ENCODE results near the gene CSF2RB. TPM values are rescaled to one million over a fixed set of nuclear protein-coding genes. Genes with fewer than 3 reads are reported as not detected.

Gene CSF2RB
- total RNA-seq, 2 experiments from 2014 or later, result 0.14 TPM; not detected in 1

GRCh38 chr22:36911887-36912661 lies 1.4 kb upstream of the CSF2RB start:
- no peaks in the 10 kb centered on the region for H3K9me3 Mint-ChIP-seq
- H3K4me3 Mint-ChIP-seq, result no peak overlapping the region
- intact Hi-C loops (cut with micrococcal nuclease), result no loop called here
- CTCF ChIA-PET, result no interaction called here
- no peak for DNase-seq
- H3K36me3 Mint-ChIP-seq (ENCODE audit: low read depth), result no peaks in the 10 kb centered on the region
- H3K4me1 Mint-ChIP-seq (ENCODE audit: low read depth), result no peaks in the 10 kb centered on the region
- H3K27ac Mint-ChIP-seq, result no peak overlapping the region
- peaks cover 15% of the 10 kb centered on the region for H3K27me3 Mint-ChIP-seq (ENCODE audit: low read depth)

GRCh38 chr22:36912694-36913426 lies 568 bp upstream of the CSF2RB start:
- peaks cover 16% of the 10 kb centered on the region for H3K27me3 Mint-ChIP-seq (ENCODE audit: low read depth)
- CTCF ChIA-PET, result interaction anchor here (0.9 kb wide), 1 partner anchor 65 kb away, joined by 3 read pairs; no protein-coding TSS in a partner anchor
- H3K27ac Mint-ChIP-seq, result no peak overlapping the region
- intact Hi-C loops (cut with micrococcal nuclease), result no loop called here
- DNase-seq, result no peak
- no peaks in the 10 kb centered on the region for H3K9me3 Mint-ChIP-seq
- H3K4me3 Mint-ChIP-seq, result no peak overlapping the region
- H3K4me1 Mint-ChIP-seq (ENCODE audit: low read depth), result no peaks in the 10 kb centered on the region
- no peaks in the 10 kb centered on the region for H3K36me3 Mint-ChIP-seq (ENCODE audit: low read depth)

DNA sequence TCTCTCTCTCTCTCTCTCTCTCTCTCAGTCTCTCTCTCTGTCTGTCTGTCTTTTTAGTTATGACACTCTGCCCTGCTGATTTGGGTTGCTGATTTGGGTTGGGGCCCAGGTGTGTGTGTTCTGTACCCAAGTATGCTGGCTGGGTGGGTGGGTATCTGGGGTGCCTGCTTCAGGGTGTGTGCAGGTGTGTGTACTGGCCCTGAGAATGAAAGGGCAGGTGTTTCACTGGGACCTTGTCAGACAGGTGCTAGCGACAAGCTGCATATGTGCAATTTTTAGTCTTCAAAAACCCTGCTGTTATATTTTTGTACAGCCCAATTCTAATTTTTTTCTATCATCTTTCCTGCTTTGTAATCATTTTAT lies 943 bp downstream of the CSF2RB start:
- CTCF ChIA-PET, result no interaction called here
- Mint-ChIP-seq H3K27me3 (ENCODE audit: low read depth) (peaks cover 16% of the 10 kb centered on the region), H3K4me3 (no peak overlapping the region), H3K9me3 (peaks cover 1% of the 10 kb centered on the region), H3K36me3 (ENCODE audit: low read depth) (no peaks in the 10 kb centered on the region), H3K4me1 (ENCODE audit: low read depth) (no peaks in the 10 kb centered on the region), H3K27ac (no peak overlapping the region)
- DNase-seq, result no peak
- intact Hi-C loops (cut with micrococcal nuclease), result no loop called here

DNA sequence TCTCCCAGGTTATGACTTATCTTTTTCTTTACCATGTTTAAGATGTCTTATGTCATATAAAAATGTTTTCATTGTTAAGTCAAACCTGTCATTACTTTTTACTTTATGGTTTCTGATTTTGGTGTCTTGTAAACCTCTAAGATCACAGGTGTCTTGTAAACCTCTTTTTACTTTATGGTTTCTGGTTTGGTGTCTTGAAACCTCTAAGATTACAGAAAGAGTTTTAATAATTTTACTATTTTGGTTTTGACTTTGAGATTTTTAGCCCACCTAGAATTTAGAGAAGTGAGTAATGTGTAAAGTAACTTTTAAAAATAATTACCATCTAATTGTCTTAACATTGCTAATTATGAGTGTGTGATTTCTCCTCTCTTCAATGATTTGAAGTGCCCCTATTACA lies 2.6 kb downstream of the CSF2RB start:
- Mint-ChIP-seq H3K4me3 (no peak overlapping the region), H3K9me3 (peaks cover 1% of the 10 kb centered on the region), H3K27ac (no peak overlapping the region), H3K27me3 (ENCODE audit: low read depth) (peaks cover 16% of the 10 kb centered on the region), H3K36me3 (ENCODE audit: low read depth) (no peaks in the 10 kb centered on the region), H3K4me1 (ENCODE audit: low read depth) (no peaks in the 10 kb centered on the region)
- intact Hi-C loops (cut with micrococcal nuclease), result no loop called here
- DNase-seq, result no peak
- CTCF ChIA-PET, result no interaction called here

DNA sequence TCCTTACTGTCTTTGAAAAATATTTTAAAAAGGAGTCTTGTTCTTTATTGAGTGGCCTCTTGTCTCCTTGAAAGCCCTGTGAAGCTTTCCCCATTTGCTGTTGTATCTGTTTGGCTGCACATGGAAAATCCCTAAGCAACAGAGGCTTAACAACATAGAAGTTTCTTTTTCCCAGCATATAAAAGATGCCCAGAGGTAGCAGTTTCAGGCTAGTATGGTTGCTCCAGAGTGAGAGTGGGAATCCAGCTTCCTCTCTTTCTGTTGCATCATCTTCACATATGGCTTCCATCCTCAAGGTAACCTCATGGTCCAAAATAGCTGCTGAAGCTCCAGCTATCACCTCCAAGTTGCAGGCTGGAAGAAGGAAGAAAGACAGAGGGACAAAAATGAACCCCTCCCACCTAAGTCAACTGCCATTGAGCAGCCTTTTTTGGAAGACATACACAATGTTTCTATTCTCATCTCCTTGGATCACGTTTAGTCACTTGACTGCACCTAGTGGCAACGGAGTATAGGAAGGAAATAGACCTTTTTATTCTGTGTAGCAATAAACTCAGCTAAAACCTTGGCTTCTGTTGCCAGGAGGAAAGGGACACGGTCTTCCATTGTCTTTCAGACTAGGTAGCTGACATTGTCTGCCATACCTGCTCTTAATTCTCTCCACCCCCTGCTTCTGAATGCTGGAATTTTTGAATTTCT lies 5.3 kb downstream of the CSF2RB start:
- CTCF ChIA-PET, result no interaction called here
- peaks cover 4% of the 10 kb centered on the region for H3K4me1 Mint-ChIP-seq (ENCODE audit: low read depth)
- intact Hi-C loops (cut with micrococcal nuclease), result no loop called here
- no peak for DNase-seq
- no peak overlapping the region for H3K4me3 Mint-ChIP-seq
- H3K27ac Mint-ChIP-seq, result no peak overlapping the region
- H3K27me3 Mint-ChIP-seq (ENCODE audit: low read depth), result peaks cover 8% of the 10 kb centered on the region
- no peaks in the 10 kb centered on the region for H3K36me3 Mint-ChIP-seq (ENCODE audit: low read depth)
- peaks cover 1% of the 10 kb centered on the region for H3K9me3 Mint-ChIP-seq

DNA sequence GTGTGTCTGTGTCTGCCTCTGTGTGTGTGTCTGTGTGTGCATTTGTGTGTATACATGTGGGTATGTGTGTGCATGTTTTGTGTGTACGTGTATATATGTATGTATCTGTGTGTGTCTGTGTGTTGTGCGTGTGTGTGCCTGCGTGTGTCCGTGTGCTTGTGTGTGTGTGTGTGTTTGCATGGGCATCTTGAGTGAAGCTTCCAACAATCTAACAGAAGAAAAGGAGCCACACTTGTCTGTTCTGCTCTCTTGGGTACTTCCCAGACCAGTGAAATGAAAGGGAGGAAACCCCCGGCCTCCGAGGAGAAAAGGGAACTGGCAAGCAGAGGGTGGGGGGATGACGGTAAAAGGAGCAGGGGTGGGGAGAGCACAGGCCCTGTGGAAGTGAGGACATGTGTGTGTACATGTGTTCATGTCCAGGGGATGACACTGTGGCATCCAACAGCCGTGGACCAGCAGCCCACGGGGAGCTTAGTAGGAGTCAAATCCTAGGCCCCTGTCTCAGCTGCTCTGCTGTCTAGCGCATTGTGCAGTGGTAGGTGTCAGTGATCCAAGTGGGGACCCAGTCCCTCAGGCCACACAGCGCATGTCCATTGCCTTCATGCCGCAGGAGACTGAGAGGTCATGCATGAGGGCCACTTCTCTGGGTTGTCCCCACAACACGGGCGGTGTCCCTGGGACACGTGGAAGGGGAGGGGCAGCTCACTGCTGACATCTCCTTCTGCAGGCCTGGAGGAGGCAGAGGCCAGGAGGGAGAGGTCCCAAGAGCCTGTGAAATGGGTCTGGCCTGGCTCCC lies 8.1 kb downstream of the CSF2RB start:
- peaks cover 19% of the 10 kb centered on the region for H3K27me3 Mint-ChIP-seq (ENCODE audit: low read depth)
- DNase-seq, result peak; percentile 63
- H3K9me3 Mint-ChIP-seq, result peaks cover 1% of the 10 kb centered on the region
- CTCF ChIA-PET, result interaction anchor here (0.5 kb wide), 1 partner anchor 614 kb away, joined by 3 read pairs; no protein-coding TSS in a partner anchor
- no peak overlapping the region for H3K4me3 Mint-ChIP-seq
- H3K36me3 Mint-ChIP-seq (ENCODE audit: low read depth), result no peaks in the 10 kb centered on the region
- peaks cover 4% of the 10 kb centered on the region for H3K4me1 Mint-ChIP-seq (ENCODE audit: low read depth)
- intact Hi-C loops (cut with micrococcal nuclease), result no loop called here
- no peak overlapping the region for H3K27ac Mint-ChIP-seq

DNA sequence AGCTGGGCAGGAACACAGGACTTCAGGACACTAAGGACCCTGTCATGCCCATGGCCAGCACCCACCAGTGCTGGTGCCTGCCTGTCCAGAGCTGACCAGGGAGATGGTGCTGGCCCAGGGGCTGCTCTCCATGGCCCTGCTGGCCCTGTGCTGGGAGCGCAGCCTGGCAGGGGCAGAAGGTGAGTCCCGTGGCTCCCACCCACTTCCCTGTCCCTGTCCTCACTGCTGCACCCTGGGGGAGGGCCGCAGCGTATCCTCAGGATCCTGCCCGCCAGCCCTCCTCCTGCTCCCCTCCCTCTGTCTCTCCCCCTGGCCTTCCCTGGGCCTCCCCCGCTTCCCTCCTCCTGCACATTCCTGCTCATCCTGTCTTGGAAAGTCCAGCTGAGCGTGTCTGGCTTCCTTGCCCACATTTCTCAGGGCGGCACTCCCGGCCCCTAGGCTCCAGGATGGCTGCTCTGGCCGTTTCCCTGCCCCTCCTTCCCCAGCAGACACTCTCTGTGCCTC lies 8.7 kb downstream of the CSF2RB start:
- Mint-ChIP-seq H3K4me3 (no peak overlapping the region), H3K27me3 (ENCODE audit: low read depth) (peaks cover 18% of the 10 kb centered on the region), H3K27ac (no peak overlapping the region), H3K9me3 (peaks cover 1% of the 10 kb centered on the region), H3K4me1 (ENCODE audit: low read depth) (peaks cover 4% of the 10 kb centered on the region), H3K36me3 (ENCODE audit: low read depth) (no peaks in the 10 kb centered on the region)
- DNase-seq, result no peak
- intact Hi-C loops (cut with micrococcal nuclease), result no loop called here
- CTCF ChIA-PET, result no interaction called here

DNA sequence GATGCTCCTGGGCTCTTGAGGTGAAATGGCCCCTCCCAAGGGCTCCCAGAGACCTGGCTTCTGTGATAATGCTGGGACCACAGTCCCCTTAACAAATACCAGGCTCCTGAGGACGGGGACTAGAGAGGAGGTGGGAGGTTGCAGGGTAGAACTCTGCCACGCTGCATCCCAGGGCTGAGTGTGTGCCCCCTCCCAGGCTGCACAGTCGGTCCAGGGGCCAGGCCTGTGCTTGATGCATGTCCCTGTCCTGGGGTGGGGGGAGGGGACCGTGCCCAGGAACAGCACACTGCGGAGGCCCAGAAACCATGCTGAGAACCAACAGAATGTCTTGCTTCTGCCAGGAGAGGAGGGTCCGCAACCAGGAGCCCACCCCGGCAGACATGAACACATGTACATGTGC lies 9.3 kb downstream of the CSF2RB start:
- H3K4me1 Mint-ChIP-seq (ENCODE audit: low read depth), result peaks cover 4% of the 10 kb centered on the region
- H3K27ac Mint-ChIP-seq, result no peak overlapping the region
- no peak for DNase-seq
- intact Hi-C loops (cut with micrococcal nuclease), result no loop called here
- H3K9me3 Mint-ChIP-seq, result peaks cover 1% of the 10 kb centered on the region
- H3K27me3 Mint-ChIP-seq (ENCODE audit: low read depth), result peaks cover 15% of the 10 kb centered on the region
- H3K4me3 Mint-ChIP-seq, result no peak overlapping the region
- no peaks in the 10 kb centered on the region for H3K36me3 Mint-ChIP-seq (ENCODE audit: low read depth)
- CTCF ChIA-PET, result no interaction called here

DNA sequence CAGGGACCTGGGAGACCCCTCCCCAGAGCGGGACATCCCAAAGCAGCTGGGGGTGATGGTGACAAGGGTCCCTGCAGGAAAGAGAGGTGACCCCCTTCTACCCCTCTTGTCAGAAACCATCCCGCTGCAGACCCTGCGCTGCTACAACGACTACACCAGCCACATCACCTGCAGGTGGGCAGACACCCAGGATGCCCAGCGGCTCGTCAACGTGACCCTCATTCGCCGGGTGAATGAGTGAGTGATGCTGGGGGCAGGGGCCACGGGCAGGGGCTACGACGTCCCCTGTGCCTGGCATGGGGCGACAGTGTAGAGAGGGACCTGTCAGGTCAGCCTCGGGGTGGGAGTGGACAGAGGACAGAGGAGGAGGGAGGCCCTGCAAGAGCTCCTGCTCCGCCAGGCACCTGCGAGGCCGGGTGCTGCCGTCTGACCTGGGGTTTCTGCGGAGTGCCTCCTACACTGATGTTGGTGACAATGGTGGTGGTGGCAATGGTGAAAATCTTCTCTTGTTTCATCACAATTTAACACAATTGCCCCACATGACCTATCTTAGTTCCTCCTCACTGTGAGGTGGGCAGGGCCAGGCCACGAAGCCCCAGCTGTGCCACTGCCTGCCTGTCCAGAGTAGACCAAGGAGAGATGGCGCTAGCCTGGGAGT lies 9.8 kb downstream of the CSF2RB start:
- H3K4me3 Mint-ChIP-seq, result no peak overlapping the region
- peaks cover 4% of the 10 kb centered on the region for H3K4me1 Mint-ChIP-seq (ENCODE audit: low read depth)
- H3K9me3 Mint-ChIP-seq, result peaks cover 1% of the 10 kb centered on the region
- DNase-seq, result no peak
- no peaks in the 10 kb centered on the region for H3K36me3 Mint-ChIP-seq (ENCODE audit: low read depth)
- no peak overlapping the region for H3K27ac Mint-ChIP-seq
- intact Hi-C loops (cut with micrococcal nuclease), result no loop called here
- peaks cover 15% of the 10 kb centered on the region for H3K27me3 Mint-ChIP-seq (ENCODE audit: low read depth)
- CTCF ChIA-PET, result no interaction called here

DNA sequence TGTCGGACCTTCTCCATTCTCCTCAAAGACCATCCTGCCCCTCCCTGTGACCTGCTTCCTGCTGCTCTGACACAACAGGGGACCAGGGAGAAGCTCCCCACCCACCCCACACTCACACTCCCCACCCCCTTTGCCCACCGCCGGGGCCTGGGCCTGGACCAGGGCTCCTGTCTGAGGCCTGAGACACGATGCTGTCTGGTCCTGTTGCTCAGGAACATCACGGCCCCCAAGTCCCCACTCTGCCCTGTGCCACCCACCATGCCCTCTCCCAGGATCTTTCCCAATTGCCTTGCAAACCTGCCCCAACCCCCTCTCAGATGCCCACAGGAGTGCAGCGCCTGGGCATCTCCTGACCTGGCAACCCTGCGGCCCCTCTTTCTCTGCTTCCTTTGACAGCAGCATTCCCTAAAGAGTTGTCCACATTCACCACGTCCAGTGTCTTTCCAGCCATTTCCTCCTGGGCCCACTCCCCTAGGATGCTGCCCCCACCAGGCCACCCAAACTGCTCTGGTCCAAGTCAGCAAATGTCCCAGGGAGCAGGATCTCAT lies 10.8 kb downstream of the CSF2RB start:
- Mint-ChIP-seq H3K27ac (no peak overlapping the region), H3K4me1 (ENCODE audit: low read depth) (peaks cover 4% of the 10 kb centered on the region), H3K9me3 (peaks cover under 1% of the 10 kb centered on the region), H3K36me3 (ENCODE audit: low read depth) (no peaks in the 10 kb centered on the region), H3K27me3 (ENCODE audit: low read depth) (peaks cover 15% of the 10 kb centered on the region), H3K4me3 (no peak overlapping the region)
- CTCF ChIA-PET, result no interaction called here
- DNase-seq, result no peak
- intact Hi-C loops (cut with micrococcal nuclease), result no loop called here

DNA sequence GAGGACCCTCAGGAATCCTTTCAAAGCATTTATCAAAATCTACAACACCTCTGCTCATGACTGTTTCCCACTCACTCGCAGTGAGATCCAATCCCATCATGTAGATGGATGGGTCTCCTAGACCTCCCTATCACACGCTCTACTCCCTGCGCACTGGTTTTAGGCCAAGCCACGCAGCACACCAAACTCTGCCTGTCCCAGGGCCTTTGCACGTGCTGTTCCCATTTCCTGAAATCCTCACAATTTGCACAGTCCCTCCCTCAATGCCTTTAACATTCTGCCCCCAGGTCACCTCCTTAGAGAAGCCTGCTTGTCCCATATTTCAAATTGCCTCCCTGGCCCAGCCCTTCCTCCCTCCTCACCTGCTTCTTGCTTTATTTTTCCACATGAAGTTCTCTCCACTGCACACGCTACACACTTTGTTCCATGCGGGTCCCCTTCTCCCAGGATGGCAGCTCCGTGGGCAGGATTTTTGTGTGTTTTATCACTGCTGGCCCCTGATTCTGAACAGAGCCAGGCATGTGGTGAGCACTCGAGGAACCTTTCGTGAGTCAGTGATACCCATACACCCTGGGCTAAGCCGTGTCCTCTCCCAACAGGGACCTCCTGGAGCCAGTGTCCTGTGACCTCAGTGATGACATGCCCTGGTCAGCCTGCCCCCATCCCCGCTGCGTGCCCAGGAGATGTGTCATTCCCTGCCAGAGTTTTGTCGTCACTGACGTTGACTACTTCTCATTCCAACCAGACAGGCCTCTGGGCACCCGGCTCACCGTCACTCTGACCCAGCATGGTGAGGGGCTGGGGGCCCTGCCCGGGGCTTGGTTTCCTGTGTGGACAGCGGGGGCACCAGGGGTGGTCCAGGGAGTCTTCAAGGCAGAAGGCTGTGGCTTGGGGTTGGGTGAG lies 12.2 kb downstream of the CSF2RB start:
- Mint-ChIP-seq H3K36me3 (ENCODE audit: low read depth) (no peaks in the 10 kb centered on the region), H3K9me3 (no peaks in the 10 kb centered on the region), H3K4me1 (ENCODE audit: low read depth) (peaks cover 4% of the 10 kb centered on the region), H3K27me3 (ENCODE audit: low read depth) (peaks cover 15% of the 10 kb centered on the region), H3K4me3 (no peak overlapping the region), H3K27ac (no peak overlapping the region)
- CTCF ChIA-PET, result interaction anchor here (1.6 kb wide), 1 partner anchor 69 kb away, joined by 5 read pairs; no protein-coding TSS in a partner anchor
- intact Hi-C loops (cut with micrococcal nuclease), result no loop called here
- DNase-seq, result no peak

Measured in activated naive CD4-positive, alpha-beta T cell treated with anti-CD3 and anti-CD28 coated beads for 36 hours (primary cell).